ENCODE measurements around the gene PIGBOS1. TPM values are rescaled to one million over a fixed set of nuclear protein-coding genes. Genes with fewer than 3 reads are reported as not detected.
A peak's percentile ranks its signal among the peaks of the same experiment; 100 is the strongest.

The PIGBOS1 gene, protein sequence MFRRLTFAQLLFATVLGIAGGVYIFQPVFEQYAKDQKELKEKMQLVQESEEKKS
- total RNA-seq (ENCODE audit: low replicate concordance): 12.3 and 25.0 TPM in 2 replicates

DNA sequence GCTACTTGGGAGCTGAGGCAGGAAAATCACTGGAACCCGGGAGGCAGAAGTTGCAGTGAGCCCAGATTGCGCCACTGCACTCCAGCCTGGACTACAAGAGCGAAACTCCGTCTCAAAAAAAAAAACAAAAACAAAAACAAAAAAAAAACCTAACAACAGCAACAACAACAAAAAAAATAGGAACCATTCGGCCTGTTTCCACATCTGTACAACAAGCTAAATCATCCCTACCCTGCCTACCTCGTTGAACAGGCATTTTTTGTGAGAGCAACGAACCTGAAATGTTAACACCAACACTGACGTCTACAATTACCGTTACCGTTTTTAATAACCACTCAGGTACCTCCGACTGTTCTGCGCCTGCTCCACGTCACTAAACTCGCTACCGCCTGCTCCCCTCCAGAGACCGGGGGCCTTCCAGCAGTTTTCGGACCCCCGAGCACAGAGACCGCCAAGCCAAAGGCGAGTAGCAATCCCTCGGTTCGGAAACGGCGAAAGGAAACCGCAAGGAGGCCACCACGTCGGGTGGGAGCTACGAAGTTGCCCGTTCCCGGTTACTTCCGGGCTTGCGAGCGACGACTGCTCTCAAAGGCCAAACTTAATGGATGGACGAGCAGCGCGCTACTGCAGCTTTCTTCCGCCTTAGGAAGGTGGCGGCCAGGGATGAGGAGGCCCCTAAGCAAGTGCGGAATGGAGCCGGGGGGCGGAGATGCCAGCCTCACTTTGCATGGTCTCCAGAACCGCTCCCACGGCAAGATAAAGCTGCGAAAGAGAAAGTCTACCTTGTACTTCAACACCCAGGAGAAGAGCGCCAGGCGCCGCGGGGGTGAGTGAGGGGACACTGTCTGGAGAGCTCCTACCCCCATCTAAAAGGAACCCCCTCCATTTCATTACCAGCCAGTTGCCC is at the start of gene PIGBOS1, which contains the start of gene PIGB:
Gene PIGBOS1 (minus strand): TSS at position 536 of the 907 bp plus-strand sequence. CDS start 1,331 bp downstream, outside the sequence.
Gene PIGB (plus strand): TSS at position 635 of the 907 bp plus-strand sequence. CDS start 29 bp downstream, at position 664.
- Histone ChIP-seq H3K4me1 (peaks cover 4% of the 10 kb centered on the region), H3K9me3 (ENCODE audit: low read depth) (no peaks in the 10 kb centered on the region), H3K79me2 (ENCODE audit: low read depth) (peaks cover 35% of the 10 kb centered on the region), H3K36me3 (no peaks in the 10 kb centered on the region), H3F3A (ENCODE audit: low read depth) (peaks cover 10% of the 10 kb centered on the region), H4K20me1 (ENCODE audit: low read depth) (no peaks in the 10 kb centered on the region), H2AFZ (replicated peaks) (peak within 1 kb of the TSS; percentile 91), H3K9ac (peak within 1 kb of the TSS; percentile 48), H3K27me3 (no peaks in the 10 kb centered on the region), H3K27ac (peak within 1 kb of the TSS; percentile 35), H3K4me2 (peak within 1 kb of the TSS; percentile 68), H3K4me3 (peak within 1 kb of the TSS; percentile 60)
- Mint-ChIP-seq H3K36me3 (peaks cover 3% of the 10 kb centered on the region), H3K27ac (peak within 1 kb of the TSS; percentile 99), H3K4me3 (peak within 1 kb of the TSS; percentile 97), H3K27me3 (ENCODE audit: insufficient read depth, low read depth) (peaks cover 5% of the 10 kb centered on the region), H3K9me3 (no peaks in the 10 kb centered on the region), H3K4me1 (peaks cover 5% of the 10 kb centered on the region)
- TF ChIP-seq, protein P1, sequence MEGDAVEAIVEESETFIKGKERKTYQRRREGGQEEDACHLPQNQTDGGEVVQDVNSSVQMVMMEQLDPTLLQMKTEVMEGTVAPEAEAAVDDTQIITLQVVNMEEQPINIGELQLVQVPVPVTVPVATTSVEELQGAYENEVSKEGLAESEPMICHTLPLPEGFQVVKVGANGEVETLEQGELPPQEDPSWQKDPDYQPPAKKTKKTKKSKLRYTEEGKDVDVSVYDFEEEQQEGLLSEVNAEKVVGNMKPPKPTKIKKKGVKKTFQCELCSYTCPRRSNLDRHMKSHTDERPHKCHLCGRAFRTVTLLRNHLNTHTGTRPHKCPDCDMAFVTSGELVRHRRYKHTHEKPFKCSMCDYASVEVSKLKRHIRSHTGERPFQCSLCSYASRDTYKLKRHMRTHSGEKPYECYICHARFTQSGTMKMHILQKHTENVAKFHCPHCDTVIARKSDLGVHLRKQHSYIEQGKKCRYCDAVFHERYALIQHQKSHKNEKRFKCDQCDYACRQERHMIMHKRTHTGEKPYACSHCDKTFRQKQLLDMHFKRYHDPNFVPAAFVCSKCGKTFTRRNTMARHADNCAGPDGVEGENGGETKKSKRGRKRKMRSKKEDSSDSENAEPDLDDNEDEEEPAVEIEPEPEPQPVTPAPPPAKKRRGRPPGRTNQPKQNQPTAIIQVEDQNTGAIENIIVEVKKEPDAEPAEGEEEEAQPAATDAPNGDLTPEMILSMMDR (IDR thresholded peaks at IDR 0.05): peak; percentile 14
- peak; percentile 34 for TF ChIP-seq EZH2 (IDR thresholded peaks at IDR 0.05)
- TF ChIP-seq EZH2phosphoT487 (IDR thresholded peaks at IDR 0.05): no peak
- peak; percentile 90 for DNase-seq (ENCODE audit: low spot score)

DNA sequence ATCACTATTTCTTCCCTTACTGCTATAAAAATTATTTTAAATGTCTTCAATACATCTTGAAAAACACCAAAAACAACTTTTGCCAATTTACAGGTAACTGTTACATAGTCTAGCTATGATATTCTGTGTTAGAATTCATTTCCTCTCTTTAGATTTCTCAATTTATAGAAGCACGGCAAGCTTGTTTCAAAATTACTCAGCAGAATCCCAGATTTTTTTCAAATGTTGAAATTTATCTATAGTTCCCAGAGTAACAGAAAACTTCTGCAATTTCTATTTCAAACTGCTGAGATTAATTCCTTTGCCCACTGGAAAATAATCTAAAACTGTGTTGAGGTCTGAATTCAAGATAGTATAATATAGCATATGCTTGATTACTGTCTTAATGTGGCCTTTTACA is 48.1 kb upstream of the PIGBOS1 start:
- Histone ChIP-seq H3K27ac (no peak overlapping the region), H3K9ac (no peak overlapping the region), H3K36me3 (no peaks in the 10 kb centered on the region), H3K4me3 (no peak overlapping the region), H3K9me3 (ENCODE audit: low read depth) (no peaks in the 10 kb centered on the region), H3K27me3 (no peaks in the 10 kb centered on the region), H3K4me1 (no peaks in the 10 kb centered on the region), H3K4me2 (no peak overlapping the region), H4K20me1 (ENCODE audit: low read depth) (no peaks in the 10 kb centered on the region), H3F3A (ENCODE audit: low read depth) (no peaks in the 10 kb centered on the region), H2AFZ (replicated peaks) (no peak overlapping the region), H3K79me2 (ENCODE audit: low read depth) (no peaks in the 10 kb centered on the region)
- no peak for DNase-seq (ENCODE audit: low spot score)
- Mint-ChIP-seq H3K4me3 (no peak overlapping the region), H3K36me3 (peaks cover 6% of the 10 kb centered on the region), H3K9me3 (no peaks in the 10 kb centered on the region), H3K4me1 (no peaks in the 10 kb centered on the region), H3K27me3 (ENCODE audit: insufficient read depth, low read depth) (no peaks in the 10 kb centered on the region), H3K27ac (no peak overlapping the region)
- TF ChIP-seq, protein P1 (IDR thresholded peaks at IDR 0.05): no peak
- TF ChIP-seq EZH2 (IDR thresholded peaks at IDR 0.05): no peak
- TF ChIP-seq EZH2phosphoT487 (IDR thresholded peaks at IDR 0.05): no peak

DNA sequence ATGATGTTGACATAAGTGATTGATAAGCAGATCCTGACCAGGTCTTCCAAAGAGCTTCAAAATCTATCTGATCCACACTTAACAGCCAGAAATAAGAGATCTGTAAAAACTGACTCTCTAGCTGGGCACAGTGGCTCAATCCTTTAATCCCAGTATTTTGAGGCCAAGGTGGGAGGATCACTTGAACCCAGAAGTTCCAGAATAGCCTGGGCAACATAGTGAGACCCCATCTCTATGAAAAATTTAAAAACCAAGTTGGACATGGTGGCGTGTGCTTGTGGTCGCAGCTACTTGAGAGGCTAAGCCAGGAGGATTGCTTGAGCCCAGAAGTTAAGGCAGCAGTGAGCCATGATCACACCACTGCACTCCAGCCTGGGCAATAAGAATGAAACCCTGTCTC is 43.7 kb upstream of the PIGBOS1 start:
- no peak for DNase-seq (ENCODE audit: low spot score)
- Histone ChIP-seq H3K4me2 (no peak overlapping the region), H3K36me3 (no peaks in the 10 kb centered on the region), H3F3A (ENCODE audit: low read depth) (no peaks in the 10 kb centered on the region), H3K9me3 (ENCODE audit: low read depth) (no peaks in the 10 kb centered on the region), H2AFZ (replicated peaks) (no peak overlapping the region), H3K4me3 (no peak overlapping the region), H3K27ac (no peak overlapping the region), H4K20me1 (ENCODE audit: low read depth) (no peaks in the 10 kb centered on the region), H3K79me2 (ENCODE audit: low read depth) (no peaks in the 10 kb centered on the region), H3K9ac (no peak overlapping the region), H3K27me3 (no peaks in the 10 kb centered on the region), H3K4me1 (no peaks in the 10 kb centered on the region)
- H3K9me3 Mint-ChIP-seq: no peaks in the 10 kb centered on the region
- TF ChIP-seq, protein P1 (IDR thresholded peaks at IDR 0.05): no peak
- TF ChIP-seq EZH2 (IDR thresholded peaks at IDR 0.05) (no peak), EZH2phosphoT487 (IDR thresholded peaks at IDR 0.05) (no peak)
- no peaks in the 10 kb centered on the region for H3K4me1 Mint-ChIP-seq
- H3K4me3 Mint-ChIP-seq: no peak overlapping the region
- no peaks in the 10 kb centered on the region for H3K27me3 Mint-ChIP-seq (ENCODE audit: insufficient read depth, low read depth)
- no peak overlapping the region for H3K27ac Mint-ChIP-seq
- peaks cover 1% of the 10 kb centered on the region for H3K36me3 Mint-ChIP-seq

All from neural progenitor cell (in vitro differentiated cells).